Mucosa of descending colon (tissue), 3 donors: ENCODE results near the gene ABLIM1. TPM values are rescaled to one million over a fixed set of nuclear protein-coding genes. Genes with fewer than 3 reads are reported as not detected.

Experiments
- ATAC-seq: fragments of 200-7000 bp; cut with Tn5 transposase; one replicate; pipeline ENCODE4 v1.9.1; 2020; ENCODE audit warnings: mild to moderate bottlenecking, moderate library complexity
- DNase-seq, 3 donors: peaks; one replicate each; pipeline ENCODE4 v3.0.0-alpha.2; 2020
- H3K36me3 ChIP-seq: fragments of 200-600 bp; one replicate; pipeline ENCODE4 v1.8.0; 2021; ENCODE audit warnings: low read depth, mild to moderate bottlenecking
- H3K4me1 ChIP-seq: fragments of 200-600 bp; one replicate; pipeline ENCODE4 v1.8.0; 2021; ENCODE audit warnings: low read depth, mild to moderate bottlenecking
- H3K4me3 ChIP-seq: fragments of 200-600 bp; one replicate; pipeline ENCODE4 v1.8.0; 2021; ENCODE audit warnings: mild to moderate bottlenecking
- H3K9me3 ChIP-seq: fragments of 200-600 bp; one replicate; pipeline ENCODE4 v1.8.0; 2021; ENCODE audit warnings: mild to moderate bottlenecking
- CTCF ChIP-seq: fragments of 200-600 bp; IDR thresholded peaks from one replicate; pipeline ENCODE4 v1.8.0; 2022; ENCODE audit warnings: antibody characterized with exemption, mild to moderate bottlenecking
- intact Hi-C, 2 donors: fragments of 100-400 bp; cut with DNase I in 1 of 2; cut with micrococcal nuclease in 1 of 2; formaldehyde crosslinking; loops; one replicate each; pipeline versions ENCODE4 v1.11.0 to v1.11.1; 2022; cut with DNase I, micrococcal nuclease
- total RNA-seq, 3 donors: library from RNA; stranded (reverse); fragmentation: NEBNext Ultra II Directional in 2 of 3; extraction: Animal tissue kit (Norgen Biotek cat#: 25700) in 2 of 3; gene quantifications; one replicate each; pipeline versions ENCODE4 v1.2.1 to v1.2.4, GENCODE V29; 2021 to 2023
- donor health status: DM: no; HTN: no; CAD: no; lungs with moderate emphysema.
- donor health status: DM: no; HTN: no; CAD: no.
- donor health status: DM: no; HTN: yes; CAD: no.

Gene ABLIM1
- total RNA-seq, 3 donors from 2014 or later, result 67.1 to 122 (median 103) TPM

- H3K36me3 ChIP-seq, result no peaks in the 10 kb centered on the region
- no peak for DNase-seq
- H3K4me1 ChIP-seq, result peaks cover 19% of the 10 kb centered on the region
- H3K4me3 ChIP-seq, result no peak overlapping the region
- H3K9me3 ChIP-seq, result no peaks in the 10 kb centered on the region
- no peak for ATAC-seq
- intact Hi-C loops, result no loop called here
- no peak for TF ChIP-seq CTCF
These were observed 156.4 kb downstream of the ABLIM1 start for GRCh38 chr10:114501650-114502049.

- Histone ChIP-seq H3K36me3 (no peaks in the 10 kb centered on the region), H3K4me1 (peaks cover 19% of the 10 kb centered on the region), H3K4me3 (no peak overlapping the region), H3K9me3 (no peaks in the 10 kb centered on the region)
- ATAC-seq (peak; percentile 42), DNase-seq (no peak)
- intact Hi-C loops, result no loop called here
- TF ChIP-seq CTCF, result no peak
These were observed 157.4 kb downstream of the ABLIM1 start for GRCh38 chr10:114500643-114501042.

GRCh38 chr10:114499630-114500190 lies 158.4 kb downstream of the ABLIM1 start:
- Histone ChIP-seq H3K36me3 (no peaks in the 10 kb centered on the region), H3K4me1 (peaks cover 13% of the 10 kb centered on the region), H3K9me3 (no peaks in the 10 kb centered on the region), H3K4me3 (no peak overlapping the region)
- DNase-seq, result peak; percentile 76 to 87 (median 80)
- intact Hi-C loops, result loop anchor here in 1 of 2 donors (10.0 kb wide), 1 partner anchor 45 kb away; no protein-coding TSS in a partner anchor
- ATAC-seq, result peak; percentile 93
- TF ChIP-seq CTCF, result no peak

GRCh38 chr10:114499116-114499515 lies 159.0 kb downstream of the ABLIM1 start:
- ATAC-seq (no peak), DNase-seq (no peak)
- TF ChIP-seq CTCF, result no peak
- intact Hi-C loops, result loop anchor here in 1 of 2 donors (10.0 kb wide), 1 partner anchor 46 kb away; no protein-coding TSS in a partner anchor
- no peaks in the 10 kb centered on the region for H3K9me3 ChIP-seq
- no peak overlapping the region for H3K4me3 ChIP-seq
- H3K36me3 ChIP-seq, result no peaks in the 10 kb centered on the region
- H3K4me1 ChIP-seq, result peaks cover 13% of the 10 kb centered on the region

GRCh38 chr10:114498413-114499111 lies 159.5 kb downstream of the ABLIM1 start:
- no peak for TF ChIP-seq CTCF
- intact Hi-C loops, result loop anchor here in 1 of 2 donors (10.0 kb wide), 1 partner anchor 46 kb away; no protein-coding TSS in a partner anchor
- Histone ChIP-seq H3K4me1 (peaks cover 13% of the 10 kb centered on the region), H3K9me3 (no peaks in the 10 kb centered on the region), H3K4me3 (no peak overlapping the region), H3K36me3 (no peaks in the 10 kb centered on the region)
- no peak for DNase-seq
- ATAC-seq, result no peak
